ENCODE measurements around the gene DMRTB1. TPM values are rescaled to one million over a fixed set of nuclear protein-coding genes. Genes with fewer than 3 reads are reported as not detected.

Gene DMRTB1
- total and polyA plus RNA-seq, 2 donors (not counting 1 experiment from before 2014, with no cell fraction given): not detected

DNA sequence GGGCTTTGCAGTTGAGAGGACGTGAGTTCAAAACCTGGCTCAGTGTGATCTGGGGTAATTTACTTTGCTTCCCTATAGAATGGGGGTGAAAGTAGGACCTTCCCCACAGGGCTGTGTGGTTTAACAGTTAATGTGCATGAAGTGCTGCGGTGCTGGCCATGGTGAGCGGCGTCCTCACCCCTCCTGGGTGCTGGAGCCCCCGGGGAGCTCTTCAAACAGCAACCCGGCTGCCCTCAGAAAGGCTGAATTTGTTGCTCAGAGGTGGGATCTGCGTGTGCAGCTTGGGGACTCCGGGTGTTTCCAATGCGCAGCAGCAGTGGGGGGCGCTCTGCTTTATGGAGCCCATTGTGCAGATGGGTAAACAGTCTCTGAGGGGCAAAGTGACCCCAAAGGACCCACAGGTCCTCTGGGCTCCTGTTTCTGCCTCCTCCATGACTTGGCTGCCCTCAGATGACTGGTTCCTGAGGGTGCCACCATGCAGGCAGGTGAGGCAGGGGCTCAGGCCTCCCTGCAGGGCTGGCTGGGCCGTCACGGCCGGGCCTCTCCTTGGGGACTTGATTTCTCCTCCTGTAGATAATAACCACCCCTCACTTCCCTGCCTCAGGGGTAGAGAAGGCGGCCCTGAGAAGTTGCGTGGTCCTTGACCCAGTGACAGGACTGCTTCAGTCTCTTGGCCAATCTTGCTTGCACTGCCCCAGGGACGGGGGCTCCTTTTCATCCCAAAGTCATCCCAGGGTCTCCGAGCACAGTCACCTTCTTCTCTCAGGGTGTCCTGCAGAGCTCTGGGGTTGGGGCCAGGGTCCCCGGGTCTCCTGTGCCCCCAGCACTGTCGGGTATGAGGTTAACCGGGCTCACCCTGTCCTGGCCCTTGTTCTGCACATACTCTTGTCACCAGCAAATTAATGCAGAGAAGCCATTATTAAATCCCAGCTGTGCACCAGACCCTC, 40.3 kb downstream of the DMRTB1 start:
- H3K4me2 ChIP-seq (ENCODE audit: extremely low read depth, insufficient read depth, low read length): no peak overlapping the region
- TF ChIP-seq CTCF (conservative IDR thresholded peaks at IDR 0.05 in 1 of 2, IDR thresholded peaks at IDR 0.05 in 1 of 2; ENCODE audit: low read depth in 1 of 2, low read length in 2 of 2) (no peak), EZH2 (IDR thresholded peaks at IDR 0.05; ENCODE audit: low read length, missing control alignments) (no peak)
- no peak for DNase-seq (ENCODE audit: low read depth in 2 of 2)

DNA sequence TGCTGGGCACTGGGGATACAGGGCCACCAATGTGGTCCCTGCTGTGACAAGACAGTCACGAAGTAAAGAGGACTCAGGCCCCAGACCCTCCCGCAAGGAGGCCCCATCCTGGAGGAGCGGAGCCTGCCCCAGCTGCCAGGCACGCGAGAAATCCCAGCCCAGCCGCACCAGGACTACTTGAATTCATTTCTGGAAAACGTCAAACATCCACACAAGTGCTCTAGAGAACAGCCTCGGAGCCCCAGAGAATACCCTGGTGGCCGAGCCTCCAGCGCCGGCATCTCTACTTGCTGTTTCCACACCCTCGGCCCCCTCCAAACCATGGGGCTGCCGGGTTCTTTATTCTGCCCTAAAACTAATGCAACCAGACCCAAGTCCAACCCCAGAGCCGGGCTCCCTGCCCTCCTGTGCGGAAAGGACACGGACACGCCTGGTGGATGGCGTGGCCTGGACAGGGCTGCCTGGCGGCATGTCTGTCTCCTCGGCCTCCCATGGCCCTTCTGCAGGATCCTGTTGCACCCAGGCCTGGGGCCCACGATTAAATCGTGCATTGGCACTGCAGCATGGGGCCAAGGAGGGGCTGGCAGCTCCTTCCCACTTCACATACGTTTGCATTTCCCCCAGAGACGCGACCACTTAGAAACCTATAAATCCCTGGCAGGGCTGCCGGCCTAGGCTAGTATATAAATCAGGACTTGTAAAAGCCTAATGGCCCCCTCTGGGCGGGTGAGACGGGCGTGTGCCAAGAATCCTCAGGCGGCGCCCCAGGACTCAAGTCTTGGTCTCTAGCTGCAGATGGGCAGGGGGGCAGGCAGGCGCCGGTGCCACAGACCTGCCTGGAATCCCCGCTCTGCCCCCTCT, 41.2 kb downstream of the DMRTB1 start:
- Histone ChIP-seq H3K27me3 (ENCODE audit: control insufficient read depth, insufficient read depth, low read length) (peaks cover 3% of the 10 kb centered on the region), H3K4me3 (replicated peaks in 1 of 4; ENCODE audit: control extremely low read depth in 1 of 4, insufficient read depth in 1 of 4, low read depth in 3 of 4, low read length in 4 of 4) (no peak overlapping the region), H3K9ac (ENCODE audit: insufficient read depth, low read length) (no peak overlapping the region), H3K4me1 (ENCODE audit: control insufficient read depth, extremely low read depth, insufficient read depth, low read length) (no peaks in the 10 kb centered on the region), H3K79me2 (ENCODE audit: control insufficient read depth, insufficient read depth, low read length) (no peaks in the 10 kb centered on the region), H2AFZ (ENCODE audit: low read length) (no peak overlapping the region), H3K27ac (ENCODE audit: insufficient read depth, low read length) (no peak overlapping the region), H3K4me2 (ENCODE audit: extremely low read depth, insufficient read depth, low read length) (no peak overlapping the region), H3K36me3 (ENCODE audit: control insufficient read depth, insufficient read depth, low read length) (no peaks in the 10 kb centered on the region), H3K9me3 (ENCODE audit: control insufficient read depth, insufficient read depth, low read depth, low read length) (no peaks in the 10 kb centered on the region), H4K20me1 (ENCODE audit: control insufficient read depth, extremely low read depth, insufficient read depth, low read length) (no peaks in the 10 kb centered on the region)
- DNase-seq (ENCODE audit: low read depth in 2 of 2): no peak
- TF ChIP-seq EZH2 (IDR thresholded peaks at IDR 0.05; ENCODE audit: low read length, missing control alignments) (no peak), CTCF (conservative IDR thresholded peaks at IDR 0.05 in 1 of 2, IDR thresholded peaks at IDR 0.05 in 1 of 2; ENCODE audit: low read depth in 1 of 2, low read length in 2 of 2) (no peak)

More for the DNA sequence above, 40.3 kb downstream of the DMRTB1 start:
- H2AFZ ChIP-seq (ENCODE audit: low read length): no peak overlapping the region
- H4K20me1 ChIP-seq (ENCODE audit: control insufficient read depth, extremely low read depth, insufficient read depth, low read length): no peaks in the 10 kb centered on the region
- H3K9ac ChIP-seq (ENCODE audit: insufficient read depth, low read length): no peak overlapping the region
- no peaks in the 10 kb centered on the region for H3K9me3 ChIP-seq (ENCODE audit: control insufficient read depth, insufficient read depth, low read depth, low read length)
- no peaks in the 10 kb centered on the region for H3K36me3 ChIP-seq (ENCODE audit: control insufficient read depth, insufficient read depth, low read length)
- H3K79me2 ChIP-seq (ENCODE audit: control insufficient read depth, insufficient read depth, low read length): no peaks in the 10 kb centered on the region
- H3K4me1 ChIP-seq (ENCODE audit: control insufficient read depth, extremely low read depth, insufficient read depth, low read length): no peaks in the 10 kb centered on the region
- H3K27ac ChIP-seq (ENCODE audit: insufficient read depth, low read length): no peak overlapping the region
- no peak overlapping the region for H3K4me3 ChIP-seq (replicated peaks in 1 of 4; ENCODE audit: control extremely low read depth in 1 of 4, insufficient read depth in 1 of 4, low read depth in 3 of 4, low read length in 4 of 4)
- peaks cover 3% of the 10 kb centered on the region for H3K27me3 ChIP-seq (ENCODE audit: control insufficient read depth, insufficient read depth, low read length)
